ENCODE results near the gene NDFIP1.
A peak's percentile ranks its signal among the peaks of the same experiment; 100 is the strongest.

The NDFIP1 gene

DNA sequence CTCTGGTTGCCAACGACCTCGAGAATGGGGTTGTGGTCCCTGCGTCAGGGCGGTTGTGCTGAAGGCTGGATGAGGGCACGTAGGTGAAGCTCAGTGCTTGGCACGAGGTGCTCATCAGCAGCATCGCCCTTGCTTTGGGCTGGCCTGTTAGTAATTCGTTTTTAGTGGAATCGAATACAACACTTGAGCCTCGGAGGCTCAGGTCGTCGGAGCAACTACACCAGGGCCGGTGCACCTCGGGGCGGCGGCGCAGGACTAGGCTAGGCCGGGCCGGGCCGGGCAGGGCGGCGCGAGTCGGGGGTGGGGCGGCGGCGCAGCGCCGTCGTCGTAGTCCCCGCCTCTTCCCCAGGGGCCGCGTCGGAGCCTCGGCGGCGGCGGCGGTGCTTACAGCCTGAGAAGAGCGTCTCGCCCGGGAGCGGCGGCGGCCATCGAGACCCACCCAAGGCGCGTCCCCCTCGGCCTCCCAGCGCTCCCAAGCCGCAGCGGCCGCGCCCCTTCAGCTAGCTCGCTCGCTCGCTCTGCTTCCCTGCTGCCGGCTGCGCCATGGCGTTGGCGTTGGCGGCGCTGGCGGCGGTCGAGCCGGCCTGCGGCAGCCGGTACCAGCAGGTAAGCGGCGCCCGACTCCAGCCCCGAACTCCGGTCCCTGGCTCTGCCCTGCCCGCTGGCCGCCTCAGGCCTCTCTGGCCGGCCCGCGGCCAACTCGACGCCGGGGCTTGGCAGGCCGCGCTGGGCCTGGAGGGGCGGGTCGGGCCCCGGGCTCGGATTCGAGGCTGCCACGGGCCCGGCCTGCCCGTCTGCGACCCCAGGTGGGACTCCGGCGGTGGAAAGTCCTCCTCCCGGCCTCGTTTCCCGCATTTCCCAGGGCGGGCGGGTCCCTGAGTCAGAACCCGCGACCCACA lies at the start of gene NDFIP1 (continued):
- TF ChIP-seq, protein P1, sequence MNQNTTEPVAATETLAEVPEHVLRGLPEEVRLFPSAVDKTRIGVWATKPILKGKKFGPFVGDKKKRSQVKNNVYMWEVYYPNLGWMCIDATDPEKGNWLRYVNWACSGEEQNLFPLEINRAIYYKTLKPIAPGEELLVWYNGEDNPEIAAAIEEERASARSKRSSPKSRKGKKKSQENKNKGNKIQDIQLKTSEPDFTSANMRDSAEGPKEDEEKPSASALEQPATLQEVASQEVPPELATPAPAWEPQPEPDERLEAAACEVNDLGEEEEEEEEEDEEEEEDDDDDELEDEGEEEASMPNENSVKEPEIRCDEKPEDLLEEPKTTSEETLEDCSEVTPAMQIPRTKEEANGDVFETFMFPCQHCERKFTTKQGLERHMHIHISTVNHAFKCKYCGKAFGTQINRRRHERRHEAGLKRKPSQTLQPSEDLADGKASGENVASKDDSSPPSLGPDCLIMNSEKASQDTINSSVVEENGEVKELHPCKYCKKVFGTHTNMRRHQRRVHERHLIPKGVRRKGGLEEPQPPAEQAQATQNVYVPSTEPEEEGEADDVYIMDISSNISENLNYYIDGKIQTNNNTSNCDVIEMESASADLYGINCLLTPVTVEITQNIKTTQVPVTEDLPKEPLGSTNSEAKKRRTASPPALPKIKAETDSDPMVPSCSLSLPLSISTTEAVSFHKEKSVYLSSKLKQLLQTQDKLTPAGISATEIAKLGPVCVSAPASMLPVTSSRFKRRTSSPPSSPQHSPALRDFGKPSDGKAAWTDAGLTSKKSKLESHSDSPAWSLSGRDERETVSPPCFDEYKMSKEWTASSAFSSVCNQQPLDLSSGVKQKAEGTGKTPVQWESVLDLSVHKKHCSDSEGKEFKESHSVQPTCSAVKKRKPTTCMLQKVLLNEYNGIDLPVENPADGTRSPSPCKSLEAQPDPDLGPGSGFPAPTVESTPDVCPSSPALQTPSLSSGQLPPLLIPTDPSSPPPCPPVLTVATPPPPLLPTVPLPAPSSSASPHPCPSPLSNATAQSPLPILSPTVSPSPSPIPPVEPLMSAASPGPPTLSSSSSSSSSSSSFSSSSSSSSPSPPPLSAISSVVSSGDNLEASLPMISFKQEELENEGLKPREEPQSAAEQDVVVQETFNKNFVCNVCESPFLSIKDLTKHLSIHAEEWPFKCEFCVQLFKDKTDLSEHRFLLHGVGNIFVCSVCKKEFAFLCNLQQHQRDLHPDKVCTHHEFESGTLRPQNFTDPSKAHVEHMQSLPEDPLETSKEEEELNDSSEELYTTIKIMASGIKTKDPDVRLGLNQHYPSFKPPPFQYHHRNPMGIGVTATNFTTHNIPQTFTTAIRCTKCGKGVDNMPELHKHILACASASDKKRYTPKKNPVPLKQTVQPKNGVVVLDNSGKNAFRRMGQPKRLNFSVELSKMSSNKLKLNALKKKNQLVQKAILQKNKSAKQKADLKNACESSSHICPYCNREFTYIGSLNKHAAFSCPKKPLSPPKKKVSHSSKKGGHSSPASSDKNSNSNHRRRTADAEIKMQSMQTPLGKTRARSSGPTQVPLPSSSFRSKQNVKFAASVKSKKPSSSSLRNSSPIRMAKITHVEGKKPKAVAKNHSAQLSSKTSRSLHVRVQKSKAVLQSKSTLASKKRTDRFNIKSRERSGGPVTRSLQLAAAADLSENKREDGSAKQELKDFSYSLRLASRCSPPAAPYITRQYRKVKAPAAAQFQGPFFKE (tag by site-specific recombination; IDR thresholded peaks at IDR 0.05; ENCODE audit: borderline replicate concordance), result no peak
- TF ChIP-seq FEZF1 (tag by site-specific recombination; IDR thresholded peaks at IDR 0.05) (no peak), ZNF37A (tag by site-specific recombination; IDR thresholded peaks at IDR 0.05) (no peak), ZFP41 (tag by site-specific recombination; IDR thresholded peaks at IDR 0.05; ENCODE audit: borderline replicate concordance) (no peak), ZNF510 (tag by site-specific recombination; IDR thresholded peaks at IDR 0.05; ENCODE audit: insufficient replicate concordance) (no peak), ZNF624 (tag by site-specific recombination; IDR thresholded peaks at IDR 0.05) (no peak), ZNF274 (IDR thresholded peaks at IDR 0.05; ENCODE audit: low read length) (no peak), ZNF274 (tag by site-specific recombination; IDR thresholded peaks at IDR 0.05; ENCODE audit: borderline replicate concordance) (no peak), ZIC2 (tag by site-specific recombination; IDR thresholded peaks at IDR 0.05) (no peak), ZNF211 (tag by site-specific recombination; IDR thresholded peaks at IDR 0.05; ENCODE audit: low read depth) (no peak), ZNF140 (tag by site-specific recombination; IDR thresholded peaks at IDR 0.05) (no peak), HOXC10 (CRISPR knock-in tag; IDR thresholded peaks at IDR 0.05) (no peak), ZBTB48 (tag by site-specific recombination; IDR thresholded peaks at IDR 0.05) (peak; percentile 53), ZNF610 (tag by site-specific recombination; IDR thresholded peaks at IDR 0.05; ENCODE audit: borderline replicate concordance) (no peak), ZNF776 (tag by site-specific recombination; IDR thresholded peaks at IDR 0.05; ENCODE audit: borderline replicate concordance) (no peak), ZNF174 (tag by site-specific recombination; IDR thresholded peaks at IDR 0.05) (0 out of 2 replicates have a peak, but pooled peaks have one; percentile 22), IKZF3 (tag by site-specific recombination; IDR thresholded peaks at IDR 0.05) (0 out of 2 replicates have a peak, but pooled peaks have one; percentile 31), PRDM1 (tag by site-specific recombination; IDR thresholded peaks at IDR 0.05) (no peak), ZNF560 (tag by site-specific recombination; IDR thresholded peaks at IDR 0.05; ENCODE audit: borderline replicate concordance) (peak; percentile 53; the same call in 1 of the 2 replicates), TRIM28 (IDR thresholded peaks at IDR 0.05; ENCODE audit: borderline replicate concordance, low read length) (no peak; the same call in 1 of the 2 replicates), WT1 (tag by site-specific recombination; IDR thresholded peaks at IDR 0.05) (0 out of 2 replicates have a peak, but pooled peaks have one; percentile 11)
- TF ChIP-seq, protein P2, sequence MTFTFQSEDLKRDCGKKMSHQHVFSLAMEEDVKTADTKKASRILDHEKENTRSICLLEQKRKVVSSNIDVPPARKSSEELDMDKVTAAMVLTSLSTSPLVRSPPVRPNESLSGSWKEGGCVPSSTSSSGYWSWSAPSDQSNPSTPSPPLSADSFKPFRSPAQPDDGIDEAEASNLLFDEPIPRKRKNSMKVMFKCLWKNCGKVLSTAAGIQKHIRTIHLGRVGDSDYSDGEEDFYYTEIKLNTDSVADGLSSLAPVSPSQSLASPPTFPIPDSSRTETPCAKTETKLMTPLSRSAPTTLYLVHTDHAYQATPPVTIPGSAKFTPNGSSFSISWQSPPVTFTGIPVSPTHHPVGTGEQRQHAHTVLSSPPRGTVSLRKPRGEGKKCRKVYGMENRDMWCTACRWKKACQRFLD (tag by site-specific recombination; IDR thresholded peaks at IDR 0.05), result no peak
- TF ChIP-seq, protein P3, sequence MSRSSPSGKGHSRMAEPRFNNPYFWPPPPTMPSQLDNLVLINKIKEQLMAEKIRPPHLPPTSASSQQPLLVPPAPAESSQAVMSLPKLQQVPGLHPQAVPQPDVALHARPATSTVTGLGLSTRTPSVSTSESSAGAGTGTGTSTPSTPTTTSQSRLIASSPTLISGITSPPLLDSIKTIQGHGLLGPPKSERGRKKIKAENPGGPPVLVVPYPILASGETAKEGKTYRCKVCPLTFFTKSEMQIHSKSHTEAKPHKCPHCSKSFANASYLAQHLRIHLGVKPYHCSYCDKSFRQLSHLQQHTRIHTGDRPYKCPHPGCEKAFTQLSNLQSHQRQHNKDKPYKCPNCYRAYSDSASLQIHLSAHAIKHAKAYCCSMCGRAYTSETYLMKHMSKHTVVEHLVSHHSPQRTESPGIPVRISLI (tag by site-specific recombination; IDR thresholded peaks at IDR 0.05), result no peak
- TF ChIP-seq, protein P4, sequence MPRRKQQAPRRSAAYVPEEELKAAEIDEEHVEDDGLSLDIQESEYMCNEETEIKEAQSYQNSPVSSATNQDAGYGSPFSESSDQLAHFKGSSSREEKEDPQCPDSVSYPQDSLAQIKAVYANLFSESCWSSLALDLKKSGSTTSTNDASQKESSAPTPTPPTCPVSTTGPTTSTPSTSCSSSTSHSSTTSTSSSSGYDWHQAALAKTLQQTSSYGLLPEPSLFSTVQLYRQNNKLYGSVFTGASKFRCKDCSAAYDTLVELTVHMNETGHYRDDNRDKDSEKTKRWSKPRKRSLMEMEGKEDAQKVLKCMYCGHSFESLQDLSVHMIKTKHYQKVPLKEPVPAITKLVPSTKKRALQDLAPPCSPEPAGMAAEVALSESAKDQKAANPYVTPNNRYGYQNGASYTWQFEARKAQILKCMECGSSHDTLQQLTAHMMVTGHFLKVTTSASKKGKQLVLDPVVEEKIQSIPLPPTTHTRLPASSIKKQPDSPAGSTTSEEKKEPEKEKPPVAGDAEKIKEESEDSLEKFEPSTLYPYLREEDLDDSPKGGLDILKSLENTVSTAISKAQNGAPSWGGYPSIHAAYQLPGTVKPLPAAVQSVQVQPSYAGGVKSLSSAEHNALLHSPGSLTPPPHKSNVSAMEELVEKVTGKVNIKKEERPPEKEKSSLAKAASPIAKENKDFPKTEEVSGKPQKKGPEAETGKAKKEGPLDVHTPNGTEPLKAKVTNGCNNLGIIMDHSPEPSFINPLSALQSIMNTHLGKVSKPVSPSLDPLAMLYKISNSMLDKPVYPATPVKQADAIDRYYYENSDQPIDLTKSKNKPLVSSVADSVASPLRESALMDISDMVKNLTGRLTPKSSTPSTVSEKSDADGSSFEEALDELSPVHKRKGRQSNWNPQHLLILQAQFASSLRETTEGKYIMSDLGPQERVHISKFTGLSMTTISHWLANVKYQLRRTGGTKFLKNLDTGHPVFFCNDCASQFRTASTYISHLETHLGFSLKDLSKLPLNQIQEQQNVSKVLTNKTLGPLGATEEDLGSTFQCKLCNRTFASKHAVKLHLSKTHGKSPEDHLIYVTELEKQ (tag by site-specific recombination; IDR thresholded peaks at IDR 0.05; ENCODE audit: borderline replicate concordance), result no peak
- TF ChIP-seq, protein P5, sequence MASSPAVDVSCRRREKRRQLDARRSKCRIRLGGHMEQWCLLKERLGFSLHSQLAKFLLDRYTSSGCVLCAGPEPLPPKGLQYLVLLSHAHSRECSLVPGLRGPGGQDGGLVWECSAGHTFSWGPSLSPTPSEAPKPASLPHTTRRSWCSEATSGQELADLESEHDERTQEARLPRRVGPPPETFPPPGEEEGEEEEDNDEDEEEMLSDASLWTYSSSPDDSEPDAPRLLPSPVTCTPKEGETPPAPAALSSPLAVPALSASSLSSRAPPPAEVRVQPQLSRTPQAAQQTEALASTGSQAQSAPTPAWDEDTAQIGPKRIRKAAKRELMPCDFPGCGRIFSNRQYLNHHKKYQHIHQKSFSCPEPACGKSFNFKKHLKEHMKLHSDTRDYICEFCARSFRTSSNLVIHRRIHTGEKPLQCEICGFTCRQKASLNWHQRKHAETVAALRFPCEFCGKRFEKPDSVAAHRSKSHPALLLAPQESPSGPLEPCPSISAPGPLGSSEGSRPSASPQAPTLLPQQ (tag by site-specific recombination; IDR thresholded peaks at IDR 0.05), result peak; percentile 57; the same call in 1 of the 2 replicates

All from HEK293 (cell line).